Upper lobe of left lung (tissue), 4 donors: Measurements from ENCODE around the gene SND1.

Experiments
- CTCF ChIP-seq, 6 experiments: fragments of 450-650 bp in 4 of 6; fragments of 200-600 bp in 2 of 6; sonication (generic) in 2 of 6; IDR thresholded peaks; one replicate each; pipeline ENCODE4 v1.5.1; 2016 to 2019; ENCODE audit warnings: antibody characterized with exemption in 6 of 6
- EP300 ChIP-seq, 4 donors: sonication (generic); formaldehyde crosslinking; IDR thresholded peaks; one replicate each; pipeline ENCODE4 v1.5.1; 2017; ENCODE audit warnings: antibody characterized with exemption in 4 of 4, control low read depth in 2 of 4

- TF ChIP-seq CTCF (IDR thresholded peaks at IDR 0.05) (no peak), EP300 (IDR thresholded peaks at IDR 0.05) (no peak)
Measured at GRCh38 chr7:127683776-127684681, 32.0 kb downstream of the SND1 start.
